IMR-90 (cell line): ENCODE measurements around the gene MAMLD1.

Source experiments
- BHLHE40 ChIP-seq: fragments of 150-350 bp; IDR thresholded peaks from 2 replicates; pipeline ENCODE4 v1.6.1; 2016; ENCODE audit warnings: mild to moderate bottlenecking, low read depth, low read length
- CEBPB ChIP-seq: IDR thresholded peaks from 2 replicates; pipeline ENCODE4 v1.6.1; 2012; ENCODE audit warnings: low read depth, low read length, improper control_type of control experiment
- CTCF ChIP-seq: conservative IDR thresholded peaks from 2 replicates; pipeline ENCODE4 v1.5.1; 2012; ENCODE audit warnings: mild to moderate bottlenecking, low read depth, low read length, improper control_type of control experiment
- POLR2A ChIP-seq: IDR thresholded peaks from 2 replicates; pipeline ENCODE4 v1.6.1; 2012; ENCODE audit warnings: mild to moderate bottlenecking, low read depth, low read length
- RAD21 ChIP-seq: IDR thresholded peaks from 2 replicates; pipeline ENCODE4 v1.6.1; 2012; ENCODE audit warnings: low read length, improper control_type of control experiment
- RCOR1 ChIP-seq: IDR thresholded peaks from 2 replicates; pipeline ENCODE4 v1.6.1; 2012; ENCODE audit warnings: mild to moderate bottlenecking, low read length, improper control_type of control experiment; ENCODE audit not compliant: insufficient replicate concordance
- RFX5 ChIP-seq: IDR thresholded peaks from 2 replicates; pipeline ENCODE4 v1.8.0; 2012; ENCODE audit warnings: low read depth, mild to moderate bottlenecking, low read length, moderate library complexity
- SMC3 ChIP-seq: fragments of 150-350 bp; IDR thresholded peaks from 2 replicates; pipeline ENCODE4 v1.6.1; 2016; ENCODE audit warnings: low read depth, mild to moderate bottlenecking, antibody characterized with exemption, low read length, moderate library complexity
- USF2 ChIP-seq: fragments of 150-350 bp; IDR thresholded peaks from 2 replicates; pipeline ENCODE4 v1.6.1; 2017; ENCODE audit warnings: mild to moderate bottlenecking, antibody characterized with exemption, low read length, low read depth

DNA sequence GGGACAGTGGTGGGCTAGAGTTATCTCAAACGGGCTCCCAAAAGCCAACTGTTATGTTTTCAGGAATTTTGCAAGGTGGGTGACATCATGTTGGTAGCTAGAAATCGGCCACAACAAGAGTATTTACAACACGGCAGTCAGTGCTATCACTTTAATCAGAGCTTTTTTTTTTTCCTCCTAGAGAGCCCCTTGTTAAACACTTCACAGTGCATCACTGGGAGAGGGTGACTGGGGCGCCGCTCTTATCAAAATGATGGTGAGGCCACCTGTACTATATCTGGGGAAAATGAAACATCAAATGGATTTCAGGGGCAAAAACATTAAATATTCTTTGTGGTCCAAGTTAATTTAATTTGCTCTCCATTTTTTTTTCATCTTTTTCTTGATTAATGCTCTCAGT is 44.9 kb downstream of the MAMLD1 start:
- TF ChIP-seq CTCF, result no peak
- no peak for TF ChIP-seq RFX5
- no peak for TF ChIP-seq RCOR1
- no peak for TF ChIP-seq POLR2A
- TF ChIP-seq CEBPB, result no peak
- TF ChIP-seq RAD21, result no peak
- no peak for TF ChIP-seq USF2
- TF ChIP-seq SMC3, result no peak
- no peak for TF ChIP-seq BHLHE40
